ENCODE measurements around the gene TUBGCP6.
A peak's percentile ranks its signal among the peaks of the same experiment; 100 is the strongest.

Gene TUBGCP6

GRCh38 chr22:50226063-50226874 lies 18.6 kb downstream of the TUBGCP6 start:
- DNase-seq (ENCODE audit: low spot score): no peak

GRCh38 chr22:50225200-50225969 lies 19.4 kb downstream of the TUBGCP6 start:
- DNase-seq (ENCODE audit: low spot score): no peak

- no peak for DNase-seq (ENCODE audit: low spot score)
Observed at GRCh38 chr22:50224071-50224470, 20.8 kb downstream of the TUBGCP6 start.

- no peak for DNase-seq (ENCODE audit: low spot score)
Observed at GRCh38 chr22:50222508-50222907, 22.3 kb downstream of the TUBGCP6 start.

DNA sequence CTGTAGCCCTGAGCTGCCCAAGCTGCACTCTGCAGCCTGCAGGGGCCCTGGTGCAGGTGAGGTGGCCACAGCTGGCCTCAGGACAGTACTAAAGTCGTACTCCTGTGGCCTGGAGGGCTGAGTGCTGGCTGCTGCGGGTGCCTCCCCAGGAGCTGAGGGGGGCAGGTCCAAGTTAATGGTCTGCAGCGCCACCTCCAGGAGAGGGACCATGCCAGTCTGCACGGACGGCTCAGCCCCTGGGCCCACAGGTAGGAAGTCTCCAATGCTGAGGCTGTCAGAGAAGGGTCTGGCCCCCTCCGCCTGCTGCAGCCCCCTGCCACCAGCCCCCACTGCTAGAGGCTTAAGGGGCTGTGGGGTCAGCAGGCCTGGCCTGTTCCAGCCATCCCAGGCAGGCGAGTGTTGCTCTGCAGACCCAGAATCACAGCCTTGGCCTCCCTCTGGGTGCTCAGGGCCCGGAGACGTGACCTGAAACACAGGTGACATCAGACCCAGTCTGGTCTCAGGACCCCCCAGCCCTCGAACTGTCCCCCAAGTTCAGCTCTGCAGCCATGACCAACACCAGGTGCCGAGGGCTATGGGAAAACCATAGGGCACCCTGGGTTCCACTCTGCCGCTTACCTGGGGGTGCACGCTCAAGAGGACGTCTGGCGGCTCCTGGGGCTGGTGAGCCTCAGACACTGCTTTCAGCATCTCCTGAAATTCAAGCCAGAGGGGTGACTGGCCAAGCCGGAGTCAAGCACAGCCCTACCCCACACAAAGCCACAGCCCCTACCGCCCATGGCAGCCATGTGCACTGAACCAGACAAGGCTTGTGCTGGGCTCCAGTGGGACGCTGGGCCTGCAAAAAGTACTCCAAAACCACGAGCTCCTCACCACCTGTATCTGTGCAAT lies 23.2 kb downstream of the TUBGCP6 start:
- no peak for DNase-seq (ENCODE audit: low spot score)

GRCh38 chr22:50220603-50221409 lies 24.0 kb downstream of the TUBGCP6 start:
- no peak for DNase-seq (ENCODE audit: low spot score)

GRCh38 chr22:50219800-50220602 lies 24.8 kb downstream of the TUBGCP6 start:
- no peak for DNase-seq (ENCODE audit: low spot score)

- peak; percentile 88 for DNase-seq (ENCODE audit: low spot score)
Observed at GRCh38 chr22:50218996-50219727, 25.7 kb downstream of the TUBGCP6 start.

- DNase-seq (ENCODE audit: low spot score): no peak
Observed at GRCh38 chr22:50218153-50218995, 26.4 kb downstream of the TUBGCP6 start.

GRCh38 chr22:50217543-50218152 lies 27.2 kb downstream of the TUBGCP6 start:
- no peak for DNase-seq (ENCODE audit: low spot score)

- no peak for DNase-seq (ENCODE audit: low spot score)
Observed at GRCh38 chr22:50216684-50217520, 27.9 kb downstream of the TUBGCP6 start.

DNA sequence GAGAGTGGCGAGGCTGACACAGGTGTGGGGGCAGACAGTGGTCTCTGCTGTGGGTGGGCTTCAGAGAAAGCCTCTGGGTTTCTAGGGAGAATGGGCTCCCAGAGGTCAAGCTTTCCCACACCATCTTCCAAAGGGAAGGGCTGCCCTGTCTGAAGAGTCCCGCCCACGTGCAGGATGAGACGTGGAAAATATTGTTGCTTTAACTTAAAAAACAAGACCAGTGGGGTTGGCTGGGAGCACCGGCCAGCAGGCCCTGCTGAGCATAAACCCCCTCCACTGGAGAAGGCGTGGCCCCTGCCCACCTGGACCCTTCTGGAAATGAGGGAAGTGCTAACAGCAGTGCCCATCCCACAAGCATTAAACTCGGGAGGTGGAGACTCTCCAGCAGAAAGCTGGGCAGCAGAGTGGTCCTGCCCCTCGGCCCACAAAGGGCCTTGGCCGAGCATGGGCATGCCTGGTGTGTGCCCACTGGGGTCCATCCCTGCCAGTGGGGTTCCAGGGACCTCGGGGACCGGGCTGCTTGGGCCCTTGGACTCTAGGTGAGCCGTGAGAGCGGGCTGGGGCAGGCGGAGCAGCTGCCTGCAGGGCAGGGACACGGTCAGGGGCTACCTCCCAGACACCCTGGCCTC lies 28.7 kb downstream of the TUBGCP6 start:
- DNase-seq (ENCODE audit: low spot score): no peak

DNA sequence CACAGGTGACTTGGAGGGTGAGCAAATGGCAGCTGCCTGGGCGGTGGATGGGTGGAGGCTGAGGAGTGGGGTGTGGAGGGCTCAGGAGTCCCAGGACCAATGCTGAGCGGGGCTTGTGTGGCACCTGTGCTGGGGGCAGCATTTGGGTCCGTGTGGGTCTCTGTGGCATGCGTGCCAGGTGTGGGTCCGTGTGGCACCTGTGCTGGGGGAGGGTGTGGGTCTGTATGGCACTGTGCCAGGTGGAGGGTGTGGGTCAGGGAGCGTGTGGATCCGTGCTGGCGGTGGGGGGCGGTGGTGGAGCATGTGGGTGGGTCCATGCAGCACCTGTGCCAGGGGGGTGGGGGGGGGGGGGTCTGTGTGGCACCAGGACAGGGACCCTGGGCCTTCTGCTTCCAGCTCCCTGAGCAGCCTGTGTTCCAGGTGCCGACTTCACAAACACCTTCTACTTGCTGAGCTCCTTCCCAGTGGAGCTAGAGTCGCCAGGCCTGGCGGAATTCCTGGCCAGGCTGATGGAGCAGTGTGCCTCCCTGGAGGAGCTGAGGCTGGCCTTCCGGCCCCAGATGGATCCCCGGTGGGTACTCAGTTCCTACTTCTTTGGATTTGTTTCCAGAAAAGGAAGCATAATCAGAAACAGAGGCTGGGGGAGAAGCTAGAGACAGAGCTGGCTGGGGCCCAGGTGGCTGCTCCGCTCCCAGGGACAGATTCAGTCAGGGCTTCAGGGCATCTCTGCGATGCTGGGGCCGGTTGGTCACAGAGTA lies 29.3 kb downstream of the TUBGCP6 start:
- DNase-seq (ENCODE audit: low spot score): no peak

DNA sequence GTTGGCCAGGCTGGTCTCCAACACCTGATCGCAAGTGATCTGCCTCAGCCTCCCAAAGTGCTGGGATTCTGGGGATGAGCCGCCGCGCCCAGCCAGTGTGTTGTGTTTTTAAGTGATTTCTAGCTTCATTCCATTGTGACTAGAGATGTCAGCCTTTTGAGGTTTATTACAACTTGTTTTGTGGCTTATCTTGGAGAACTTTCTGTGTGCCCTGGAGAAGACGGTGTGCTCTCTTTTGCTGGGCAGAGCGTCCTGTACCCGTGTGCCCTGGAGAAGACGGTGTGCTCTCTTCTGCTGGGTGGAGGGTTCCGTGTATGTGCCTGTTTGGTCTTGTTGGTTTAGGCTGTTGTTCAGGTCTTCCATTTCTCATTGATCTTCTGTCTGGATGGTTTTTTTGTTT lies 31.6 kb downstream of the TUBGCP6 start:
- no peak for DNase-seq (ENCODE audit: low spot score)

GRCh38 chr22:50211147-50211546 lies 33.7 kb downstream of the TUBGCP6 start:
- no peak for DNase-seq (ENCODE audit: low spot score)

- DNase-seq (ENCODE audit: low spot score): no peak
Observed at GRCh38 chr22:50210378-50211139, 34.3 kb downstream of the TUBGCP6 start.

Measured in D341Med (cell line).